Mucosa of stomach (tissue), 1 donor: Measurements from ENCODE around the gene RAB3A.

ENCODE experiments used
- H3K27me3 ChIP-seq: one replicate; pipeline ENCODE4 v1.7.0; 2013; ENCODE audit warnings: mild to moderate bottlenecking, low read length; ENCODE audit not compliant: control insufficient read depth, insufficient read depth
- H3K36me3 ChIP-seq: one replicate; pipeline ENCODE4 v1.7.0; 2013; ENCODE audit warnings: low read length; ENCODE audit not compliant: control insufficient read depth, insufficient read depth
- H3K4me1 ChIP-seq: one replicate; pipeline ENCODE4 v1.7.0; 2013; ENCODE audit warnings: mild to moderate bottlenecking, low read length; ENCODE audit not compliant: control insufficient read depth, insufficient read depth
- H3K4me3 ChIP-seq: one replicate; pipeline ENCODE4 v1.7.0; 2013; ENCODE audit warnings: low read length
- H3K9ac ChIP-seq: one replicate; pipeline ENCODE4 v1.7.0; 2013; ENCODE audit warnings: mild to moderate bottlenecking, low read length, moderate library complexity
- H3K9me3 ChIP-seq: one replicate; pipeline ENCODE4 v1.7.0; 2013; ENCODE audit warnings: mild to moderate bottlenecking, low read length, moderate library complexity; ENCODE audit not compliant: control insufficient read depth
- donor health status: Pancreatic carcinoma.

Gene RAB3A

GRCh38 chr19:18171605-18172327 lies 32.1 kb downstream of the RAB3A start:
- no peak overlapping the region for H3K9ac ChIP-seq
- peaks cover 16% of the 10 kb centered on the region for H3K4me1 ChIP-seq
- H3K27me3 ChIP-seq = no peaks in the 10 kb centered on the region
- H3K36me3 ChIP-seq = no peaks in the 10 kb centered on the region
- no peaks in the 10 kb centered on the region for H3K9me3 ChIP-seq
- H3K4me3 ChIP-seq = no peak overlapping the region

DNA sequence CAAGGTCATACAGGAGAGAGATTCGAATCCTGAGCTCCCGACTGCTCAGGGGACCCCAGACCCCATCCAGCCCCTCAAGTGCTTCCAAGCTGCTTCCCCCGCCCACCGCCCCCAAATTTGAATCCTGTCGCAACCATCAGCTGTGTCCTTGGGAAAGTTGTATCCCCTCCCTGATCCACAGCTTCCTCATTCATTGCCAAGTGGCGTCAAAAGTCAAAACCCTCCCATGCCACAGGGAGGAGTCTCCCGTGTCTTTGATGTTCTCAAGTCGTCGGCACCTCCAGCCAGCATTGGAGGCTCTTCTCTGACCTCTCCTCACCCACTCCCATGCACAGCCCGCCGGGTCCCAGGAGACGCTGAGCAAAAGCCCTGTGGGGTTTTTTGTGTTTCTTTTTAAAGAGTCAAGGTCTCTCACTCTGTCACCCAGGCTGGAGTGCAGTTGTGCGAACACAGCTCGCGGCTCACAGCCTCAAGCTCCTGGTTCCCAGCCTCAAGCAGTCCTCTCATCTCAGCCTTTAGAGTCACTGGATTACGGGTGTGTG lies 33.1 kb downstream of the RAB3A start:
- H3K27me3 ChIP-seq = no peaks in the 10 kb centered on the region
- peaks cover 16% of the 10 kb centered on the region for H3K4me1 ChIP-seq
- H3K9ac ChIP-seq = no peak overlapping the region
- no peak overlapping the region for H3K4me3 ChIP-seq
- no peaks in the 10 kb centered on the region for H3K9me3 ChIP-seq
- no peaks in the 10 kb centered on the region for H3K36me3 ChIP-seq

- Histone ChIP-seq H3K36me3 (no peaks in the 10 kb centered on the region), H3K27me3 (no peaks in the 10 kb centered on the region), H3K9ac (no peak overlapping the region), H3K4me3 (no peak overlapping the region), H3K4me1 (peaks cover 4% of the 10 kb centered on the region), H3K9me3 (no peaks in the 10 kb centered on the region)
These were observed 35.0 kb downstream of the RAB3A start for GRCh38 chr19:18168673-18169381.

GRCh38 chr19:18167975-18168645 lies 35.7 kb downstream of the RAB3A start:
- peaks cover under 1% of the 10 kb centered on the region for H3K4me1 ChIP-seq
- H3K36me3 ChIP-seq = no peaks in the 10 kb centered on the region
- no peaks in the 10 kb centered on the region for H3K9me3 ChIP-seq
- no peak overlapping the region for H3K4me3 ChIP-seq
- H3K9ac ChIP-seq = no peak overlapping the region
- H3K27me3 ChIP-seq = no peaks in the 10 kb centered on the region

DNA sequence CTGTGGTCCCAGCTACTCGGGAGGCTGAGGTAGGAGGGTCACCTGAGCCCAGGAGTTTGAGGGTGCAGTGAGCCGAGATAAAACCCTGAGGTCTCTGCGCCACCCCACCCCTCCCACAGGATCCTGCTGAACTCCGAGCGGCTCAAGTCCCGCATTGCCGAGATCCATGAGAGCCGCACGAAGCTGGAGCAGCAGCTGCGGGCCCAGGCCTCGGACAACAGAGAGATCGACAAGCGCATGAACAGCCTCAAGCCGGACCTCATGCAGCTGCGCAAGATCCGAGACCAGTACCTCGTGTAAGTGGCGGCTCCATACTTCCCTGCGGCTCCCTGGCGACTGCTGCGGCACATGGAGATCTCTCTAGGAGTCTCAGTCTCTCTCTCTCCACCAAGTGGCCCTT lies 36.8 kb downstream of the RAB3A start:
- no peaks in the 10 kb centered on the region for H3K4me1 ChIP-seq
- no peaks in the 10 kb centered on the region for H3K36me3 ChIP-seq
- no peaks in the 10 kb centered on the region for H3K9me3 ChIP-seq
- no peak overlapping the region for H3K4me3 ChIP-seq
- H3K27me3 ChIP-seq = no peaks in the 10 kb centered on the region
- H3K9ac ChIP-seq = no peak overlapping the region

GRCh38 chr19:18165794-18166544 lies 37.9 kb downstream of the RAB3A start:
- H3K9ac ChIP-seq = no peak overlapping the region
- no peaks in the 10 kb centered on the region for H3K9me3 ChIP-seq
- no peaks in the 10 kb centered on the region for H3K36me3 ChIP-seq
- peaks cover under 1% of the 10 kb centered on the region for H3K4me1 ChIP-seq
- H3K27me3 ChIP-seq = no peaks in the 10 kb centered on the region
- no peak overlapping the region for H3K4me3 ChIP-seq

GRCh38 chr19:18164072-18164471 lies 39.8 kb downstream of the RAB3A start:
- Histone ChIP-seq H3K9ac (no peak overlapping the region), H3K4me1 (peaks cover 8% of the 10 kb centered on the region), H3K9me3 (no peaks in the 10 kb centered on the region), H3K4me3 (no peak overlapping the region), H3K36me3 (no peaks in the 10 kb centered on the region), H3K27me3 (no peaks in the 10 kb centered on the region)

DNA sequence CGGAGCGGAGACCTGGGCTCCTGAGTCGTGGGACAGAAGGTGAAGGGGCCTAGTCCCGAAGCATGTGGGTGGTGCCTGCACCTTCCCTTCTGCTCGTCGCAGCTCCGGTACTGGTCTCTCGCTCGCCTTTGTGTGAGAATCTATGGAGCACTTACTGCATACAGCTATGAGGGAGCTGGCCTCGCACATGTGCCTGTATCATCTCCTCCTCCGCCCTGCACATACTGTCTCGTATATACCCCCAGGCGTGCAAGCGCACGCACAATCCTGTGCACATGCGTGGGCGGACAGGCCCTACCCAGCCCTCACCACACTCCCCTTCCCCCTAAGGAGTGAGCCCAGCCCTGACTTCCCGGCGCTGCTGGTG lies 42.2 kb downstream of the RAB3A start:
- no peaks in the 10 kb centered on the region for H3K36me3 ChIP-seq
- peaks cover 20% of the 10 kb centered on the region for H3K4me1 ChIP-seq
- no peak overlapping the region for H3K9ac ChIP-seq
- no peaks in the 10 kb centered on the region for H3K27me3 ChIP-seq
- H3K4me3 ChIP-seq = no peak overlapping the region
- no peaks in the 10 kb centered on the region for H3K9me3 ChIP-seq

GRCh38 chr19:18160971-18161635 lies 42.7 kb downstream of the RAB3A start:
- H3K9me3 ChIP-seq = no peaks in the 10 kb centered on the region
- no peak overlapping the region for H3K4me3 ChIP-seq
- no peaks in the 10 kb centered on the region for H3K36me3 ChIP-seq
- no peaks in the 10 kb centered on the region for H3K27me3 ChIP-seq
- no peak overlapping the region for H3K9ac ChIP-seq
- peaks cover 25% of the 10 kb centered on the region for H3K4me1 ChIP-seq

DNA sequence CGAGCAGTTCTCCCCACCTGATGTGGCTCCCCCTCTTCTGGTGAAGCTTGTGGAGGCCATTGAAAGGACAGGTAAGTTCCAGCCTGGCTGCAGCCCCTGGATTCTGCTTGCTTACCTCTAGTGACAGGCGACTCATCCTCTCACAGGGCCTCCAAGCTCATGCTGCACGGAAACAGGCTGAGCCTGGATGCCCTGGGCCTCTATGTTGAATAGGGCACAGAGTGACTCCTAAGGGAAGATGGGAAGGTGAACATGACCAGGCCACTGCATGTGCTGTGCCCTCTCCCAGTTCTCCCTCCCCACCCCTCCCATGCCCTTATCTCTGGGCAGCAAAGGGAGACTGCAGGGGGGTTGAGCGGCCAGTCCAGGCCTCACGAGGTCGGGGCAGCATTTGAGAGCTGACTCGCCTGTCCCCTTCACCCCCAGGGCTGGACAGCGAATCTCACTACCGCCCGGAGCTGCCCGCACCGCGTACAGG lies 43.3 kb downstream of the RAB3A start:
- no peak overlapping the region for H3K9ac ChIP-seq
- H3K36me3 ChIP-seq = no peaks in the 10 kb centered on the region
- H3K4me1 ChIP-seq = peaks cover 31% of the 10 kb centered on the region
- H3K4me3 ChIP-seq = no peak overlapping the region
- no peaks in the 10 kb centered on the region for H3K9me3 ChIP-seq
- H3K27me3 ChIP-seq = no peaks in the 10 kb centered on the region

GRCh38 chr19:18159810-18160209 lies 44.0 kb downstream of the RAB3A start:
- Histone ChIP-seq H3K9me3 (no peaks in the 10 kb centered on the region), H3K27me3 (no peaks in the 10 kb centered on the region), H3K9ac (no peak overlapping the region), H3K36me3 (no peaks in the 10 kb centered on the region), H3K4me3 (no peak overlapping the region), H3K4me1 (peaks cover 38% of the 10 kb centered on the region)
